A549 (cell line): ENCODE data around the gene DPM1.

ENCODE experiments used
- CEBPB ChIP-seq, 2 experiments: fragments of >200 bp in 1 of 2; sonication (Bioruptor Twin) in 1 of 2; formaldehyde crosslinking in 1 of 2; IDR thresholded peaks; 2 replicates each; pipeline ENCODE4 v1.6.1; 2012 to 2016
- CTCF ChIP-seq: fragments of >200 bp; sonication (Bioruptor Twin); formaldehyde crosslinking; IDR thresholded peaks from 3 replicates; pipeline ENCODE4 v1.5.1; 2016
- HMGXB4 ChIP-seq: fragments of 250-450 bp; sonication (Bioruptor Pico); IDR thresholded peaks from 2 replicates; pipeline ENCODE4 v1.5.0; 2021; ENCODE audit warnings: mild to moderate bottlenecking, moderate library complexity, borderline replicate concordance
- POLR2A ChIP-seq: IDR thresholded peaks from 2 replicates; pipeline ENCODE4 v1.6.1; 2012; ENCODE audit warnings: mild to moderate bottlenecking, low read length
- RAD21 ChIP-seq, 2 experiments: fragments of >200 bp in 1 of 2; sonication (Bioruptor Twin) in 1 of 2; formaldehyde crosslinking in 1 of 2; IDR thresholded peaks in 1 of 2; conservative IDR thresholded peaks in 1 of 2; 2 replicates in 1 of 2; 3 replicates in 1 of 2; pipeline ENCODE4 v1.6.1; 2012 to 2018; ENCODE audit warnings: inconsistent platforms in 1 of 2
- RCOR1 ChIP-seq: fragments of 150-350 bp; IDR thresholded peaks from 2 replicates; pipeline ENCODE4 v1.6.1; 2014; ENCODE audit warnings: antibody characterized with exemption, low read length, low read depth

- TF ChIP-seq CTCF (no peak), POLR2A (no peak), HMGXB4 (no peak), CEBPB (IDR thresholded peaks at IDR 0.05) (no peak), RCOR1 (no peak), RAD21 (conservative IDR thresholded peaks at IDR 0.05 in 1 of 2, IDR thresholded peaks at IDR 0.05 in 1 of 2) (no peak)
Observed at GRCh38 chr20:50886184-50886790, 72.0 kb downstream of the DPM1 start.
